GM04503 (cell line): ENCODE measurements around the gene C1QL4.
"Not testable (repeated sequence)": the region's sequence is repeated elsewhere in the genome, so short reads cannot be mapped to it uniquely, and the experiment has no call there.

Experiments
- DNase-seq: peaks from one replicate; pipeline ENCODE4 v3.0.0-alpha.2; 2012; ENCODE audit warnings: low read depth

C1QL4 gene

DNA sequence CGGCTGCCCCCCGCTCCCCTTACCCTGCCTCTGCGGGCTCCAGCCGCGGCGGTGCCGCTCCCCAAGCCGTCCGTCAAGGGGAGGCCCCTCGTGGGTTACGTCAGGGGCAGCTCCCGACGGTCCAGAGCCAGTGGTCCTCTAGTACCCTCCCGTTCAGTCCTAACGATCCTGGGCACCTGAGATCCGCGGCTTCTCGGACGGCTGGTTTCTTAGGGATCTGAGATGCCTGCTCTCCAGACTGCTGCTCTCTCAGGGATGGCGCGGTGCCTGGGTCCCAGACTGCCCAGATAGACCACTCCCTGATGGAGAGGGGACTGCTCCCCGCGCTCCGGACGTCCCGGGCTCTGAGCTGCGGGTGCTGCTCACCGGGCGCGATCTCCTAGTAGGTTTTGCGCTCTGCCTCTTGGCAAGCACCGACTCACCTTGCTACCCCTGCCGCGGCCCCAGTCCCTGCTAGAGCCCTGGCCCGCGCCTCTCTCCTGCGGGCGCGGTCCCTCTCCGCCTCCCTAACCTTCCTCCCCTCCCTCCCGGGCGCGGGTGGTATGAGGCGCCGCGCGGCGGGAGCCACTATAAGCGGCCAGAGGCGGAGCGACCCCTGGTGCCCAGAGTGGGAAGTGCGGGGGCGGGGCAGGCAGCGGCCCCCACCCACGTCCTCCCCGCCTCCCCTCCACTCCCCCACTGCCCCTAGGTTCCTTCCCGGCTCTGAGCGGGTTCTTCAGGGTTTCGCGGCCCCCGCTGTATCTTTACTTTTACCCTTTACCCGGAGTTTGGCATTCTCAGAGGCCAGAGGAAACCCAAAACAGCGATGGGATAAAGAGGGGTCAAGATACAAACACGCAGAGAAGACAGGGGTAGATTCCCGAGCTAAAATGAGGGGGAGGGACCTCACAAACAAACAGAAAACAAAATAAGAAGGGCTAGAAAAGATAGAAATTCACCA is at the start of gene C1QL4:
Gene C1QL4, minus strand, starts transcription at position 544 of the 940 bp plus-strand sequence. CDS start 711 bp downstream, outside the sequence.
- no peak for DNase-seq

DNA sequence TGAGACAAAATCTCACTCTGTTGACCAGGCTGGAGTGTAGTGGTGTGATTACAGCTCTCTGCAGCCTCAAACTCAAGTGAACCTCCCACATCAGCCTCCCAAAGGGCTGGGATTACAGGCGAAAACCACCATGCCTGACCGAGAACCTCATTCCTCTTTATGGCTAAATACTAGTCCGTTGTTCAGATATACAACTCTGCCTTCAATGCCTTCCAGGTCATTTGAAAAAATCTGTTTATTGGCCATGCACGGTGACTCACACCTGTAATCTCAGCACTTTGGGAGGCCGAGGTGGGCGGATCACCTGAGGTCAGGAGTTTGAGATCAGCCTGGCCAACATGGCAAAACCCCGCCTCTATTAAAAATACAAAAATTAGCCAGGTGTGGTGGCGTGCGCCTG is 43.2 kb upstream of the C1QL4 start:
- DNase-seq: not testable (repeated sequence)

DNA sequence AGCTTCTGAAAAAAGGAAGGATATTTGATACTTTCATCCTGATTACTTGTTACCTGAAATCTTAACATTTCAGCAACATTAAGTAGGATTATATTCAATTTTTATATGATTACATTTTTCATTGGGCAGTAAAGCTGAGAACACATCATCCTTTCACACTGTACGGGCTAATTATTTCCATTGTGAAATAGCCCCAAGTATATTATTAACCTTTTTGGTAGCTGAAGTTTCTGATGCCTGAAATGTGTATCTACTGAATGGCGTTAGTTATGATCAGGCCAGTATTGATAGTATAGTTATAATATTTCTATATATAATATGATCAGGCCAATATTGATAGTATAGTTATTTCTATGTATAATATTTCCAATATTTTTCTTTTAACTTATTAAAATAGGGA is 40.4 kb upstream of the C1QL4 start:
- no peak for DNase-seq

DNA sequence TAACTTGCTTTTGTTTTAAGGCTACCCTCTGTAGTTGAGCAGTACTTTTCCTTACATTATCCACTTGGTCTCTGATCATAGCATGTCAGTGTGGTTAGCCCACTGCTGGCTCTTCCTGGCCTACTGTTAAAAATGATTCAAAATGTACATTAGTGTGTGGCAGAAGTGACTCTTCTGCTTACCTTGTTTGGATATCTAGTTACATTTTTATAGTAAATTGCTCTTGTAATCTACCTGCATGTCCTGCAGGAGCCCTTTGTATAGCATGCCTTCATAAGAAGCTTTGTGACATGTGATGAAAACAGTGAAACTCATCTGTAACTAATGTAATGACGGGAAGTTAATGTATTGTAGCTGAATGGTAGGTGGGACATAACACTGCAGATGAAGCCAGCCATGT is 38.4 kb upstream of the C1QL4 start:
- no peak for DNase-seq

DNA sequence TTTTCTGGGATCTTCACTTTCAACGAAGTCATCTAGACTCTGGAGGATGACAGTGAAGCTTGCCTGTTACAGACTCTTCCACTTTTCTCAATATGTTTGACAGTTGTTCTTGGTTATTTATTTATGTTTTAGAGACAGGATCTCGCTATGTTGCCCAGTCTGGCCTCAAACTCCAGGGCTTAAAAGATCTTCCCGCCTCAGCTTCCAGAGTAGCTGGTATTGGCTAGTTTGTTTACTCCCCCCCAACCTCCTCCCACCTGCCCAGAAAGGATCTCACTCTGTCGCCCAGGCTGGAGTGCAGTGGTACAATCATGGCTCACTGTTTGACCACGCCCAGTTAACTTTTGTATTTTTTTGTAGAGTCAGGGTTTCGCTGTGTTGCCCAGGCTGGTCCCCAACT is 33.6 kb upstream of the C1QL4 start:
- DNase-seq: no peak

DNA sequence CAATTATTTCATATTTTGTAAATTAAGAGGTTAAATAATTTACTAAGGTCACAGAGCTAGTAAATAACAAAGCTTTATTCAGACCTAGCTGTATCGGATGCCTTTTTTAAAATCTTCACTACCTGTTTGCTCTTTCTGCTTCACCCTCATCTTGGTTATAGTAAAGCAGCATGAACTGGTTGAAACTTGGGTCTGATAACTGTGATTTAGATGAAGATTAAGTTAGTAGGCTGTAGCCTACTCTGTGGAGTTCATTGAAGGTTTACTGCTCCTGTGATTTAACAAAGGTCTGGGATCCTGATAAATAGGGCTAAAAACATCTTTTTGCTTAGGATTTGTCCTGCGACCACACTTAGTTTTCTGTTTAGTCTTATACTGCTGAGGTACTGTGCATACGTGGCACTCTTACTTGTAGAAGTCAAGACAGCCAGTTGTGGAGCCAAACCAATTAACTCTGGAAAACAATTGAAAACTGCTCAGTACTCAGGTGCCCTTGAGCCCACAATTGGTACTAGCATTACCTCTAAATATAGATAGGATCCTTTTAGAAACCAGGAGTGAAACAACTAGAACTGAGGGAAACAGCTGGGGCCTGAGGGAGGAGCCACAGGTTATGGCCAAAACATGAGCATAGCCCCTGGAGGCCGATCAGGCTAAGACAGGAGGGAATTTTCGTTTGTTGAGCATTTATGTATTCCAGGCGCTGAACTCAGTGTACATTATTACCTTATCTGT is 32.6 kb upstream of the C1QL4 start:
- no peak for DNase-seq

DNA sequence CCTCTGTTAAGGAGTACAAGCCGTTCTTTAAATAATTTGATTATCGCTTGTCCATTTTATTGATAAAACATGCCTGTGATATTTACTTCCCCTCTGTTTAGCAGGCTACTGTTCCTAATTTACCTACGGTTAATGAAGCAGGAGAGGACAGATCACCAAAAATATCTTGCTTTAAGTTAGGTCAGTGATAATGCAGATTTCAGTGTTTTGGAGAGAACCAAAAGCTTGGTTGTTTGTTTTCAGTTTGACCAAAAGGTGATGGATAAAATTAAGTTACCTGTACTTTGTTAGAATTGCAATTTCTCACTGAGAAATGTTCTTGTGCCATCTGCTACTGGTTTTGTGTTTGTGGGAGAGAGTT is 31.2 kb upstream of the C1QL4 start:
- no peak for DNase-seq

DNA sequence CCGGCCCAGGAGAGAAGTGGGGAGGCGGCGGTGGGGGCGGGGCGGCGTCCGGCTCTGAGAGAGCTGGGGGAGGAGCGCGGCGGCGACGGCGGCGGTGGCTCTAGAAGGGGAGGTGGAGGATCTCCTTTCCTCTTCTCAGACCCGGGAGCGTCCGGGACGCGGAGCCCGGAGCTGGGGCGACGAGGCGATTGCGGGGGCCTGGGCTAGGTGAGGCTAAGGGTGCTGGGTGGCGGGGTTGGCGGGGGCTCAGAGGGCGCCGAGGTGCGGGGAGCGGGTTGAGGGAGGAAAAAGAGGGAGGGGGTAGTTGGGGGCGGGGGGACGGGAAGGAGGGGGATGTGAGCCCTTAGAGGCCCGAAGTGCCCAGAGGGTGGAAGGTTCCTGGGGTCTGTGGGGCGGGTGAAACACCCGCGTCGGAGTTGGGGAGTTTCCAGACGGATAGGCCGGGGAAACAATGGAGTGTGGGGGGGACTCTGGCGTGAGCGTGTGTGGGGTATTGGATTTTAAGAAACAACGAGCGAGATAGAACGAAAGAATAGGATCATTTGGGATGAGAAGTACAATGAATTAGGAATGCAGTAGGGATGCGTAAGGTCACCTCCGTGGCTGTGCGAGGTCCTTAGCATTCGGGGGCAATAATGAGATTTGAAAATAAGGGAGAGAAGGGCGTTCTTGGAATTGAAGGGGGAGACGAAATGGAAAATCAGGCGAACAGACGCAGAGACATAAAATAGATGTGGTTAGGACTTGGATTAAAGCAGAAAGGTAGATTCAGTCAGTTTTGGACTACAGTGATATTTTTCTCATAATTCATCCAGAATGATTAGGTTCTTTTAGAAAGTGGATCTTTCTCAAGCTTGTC is 30.6 kb upstream of the C1QL4 start, which contains the start of gene SPATS2:
Gene SPATS2, plus strand, starts transcription at position 82 of the 859 bp plus-strand sequence. CDS start 93,551 bp downstream, outside the sequence.
- DNase-seq: no peak

DNA sequence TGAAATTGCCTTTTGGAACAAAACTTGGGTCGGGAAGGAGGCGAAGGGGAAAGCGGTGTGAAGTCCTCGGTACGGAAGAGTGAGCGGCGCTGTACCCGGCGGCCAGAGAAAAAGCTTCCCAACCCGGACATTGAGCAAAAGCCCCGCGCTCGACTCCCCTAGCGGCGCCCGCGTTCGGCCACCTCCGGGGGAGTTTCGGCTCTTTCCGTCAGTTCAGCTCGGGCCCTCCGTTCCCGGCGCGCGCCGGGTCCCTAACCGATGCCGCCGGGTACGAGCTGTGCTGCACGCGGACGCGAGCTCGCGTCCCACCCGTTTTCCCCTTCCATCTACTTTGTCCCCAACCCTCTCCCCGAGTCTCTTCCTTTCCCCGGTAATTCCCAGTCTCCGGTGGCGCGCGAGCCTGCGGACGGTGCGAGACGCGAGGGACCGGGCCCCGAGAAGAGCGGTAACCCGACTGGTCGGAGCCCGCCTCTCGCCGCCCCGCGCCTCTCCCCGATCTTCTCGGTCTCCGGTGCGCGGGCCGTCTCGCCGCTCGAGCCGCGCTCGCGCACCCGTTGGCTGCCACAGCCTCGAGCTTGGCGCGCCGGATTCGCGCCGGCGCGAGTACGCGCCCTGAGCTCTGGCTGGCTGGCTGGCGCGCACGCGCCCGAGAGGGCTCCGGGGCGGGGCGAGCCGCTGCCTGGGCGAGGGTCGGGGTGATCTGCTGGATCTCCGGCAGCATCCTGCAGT is 29.8 kb upstream of the C1QL4 start:
- DNase-seq: no peak

DNA sequence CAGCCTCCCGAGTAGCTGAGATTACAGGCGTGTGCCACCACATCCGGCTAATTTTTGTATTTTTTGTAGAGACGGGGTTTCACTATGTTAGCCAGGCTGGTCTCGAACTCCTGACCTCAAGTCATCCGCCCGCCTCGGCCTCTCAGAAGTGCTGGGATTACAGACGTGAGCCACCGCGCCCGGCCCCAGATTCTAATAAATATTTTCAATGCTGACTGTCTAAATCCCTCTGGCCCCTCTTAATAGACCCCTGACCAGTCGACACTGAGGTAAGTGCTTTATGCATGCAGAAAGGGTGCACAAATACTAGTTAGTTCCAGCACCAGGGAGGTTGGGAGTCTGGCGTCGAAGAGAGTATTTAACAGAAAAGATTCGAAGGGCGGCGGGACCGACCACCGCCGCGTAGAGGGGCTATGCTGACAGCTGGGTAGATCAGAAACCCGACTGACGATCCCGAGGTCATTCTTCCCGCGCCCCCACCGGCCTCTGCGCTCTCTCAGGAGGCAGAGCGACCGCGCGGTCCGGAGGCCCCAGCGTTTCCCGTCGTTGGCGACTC is 29.2 kb upstream of the C1QL4 start:
- no peak for DNase-seq

DNA sequence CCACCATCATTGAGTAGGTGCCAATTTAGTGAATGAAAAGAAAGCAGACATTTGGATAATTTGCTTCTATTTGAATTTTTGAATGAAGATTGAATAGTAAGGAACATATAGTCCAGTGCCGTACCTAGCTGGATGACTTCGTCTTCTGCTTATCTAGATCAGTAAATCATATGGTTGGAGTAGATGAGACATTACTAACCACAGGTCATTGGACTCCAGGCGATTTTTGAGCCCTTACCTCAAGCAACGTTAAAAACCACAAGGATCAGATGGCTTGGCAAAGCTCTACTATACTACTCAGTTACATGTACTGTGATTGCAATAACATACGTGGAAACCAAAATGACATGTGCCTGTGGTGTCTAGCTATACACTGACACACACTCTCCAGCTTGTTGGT is 28.6 kb upstream of the C1QL4 start:
- DNase-seq: no peak

DNA sequence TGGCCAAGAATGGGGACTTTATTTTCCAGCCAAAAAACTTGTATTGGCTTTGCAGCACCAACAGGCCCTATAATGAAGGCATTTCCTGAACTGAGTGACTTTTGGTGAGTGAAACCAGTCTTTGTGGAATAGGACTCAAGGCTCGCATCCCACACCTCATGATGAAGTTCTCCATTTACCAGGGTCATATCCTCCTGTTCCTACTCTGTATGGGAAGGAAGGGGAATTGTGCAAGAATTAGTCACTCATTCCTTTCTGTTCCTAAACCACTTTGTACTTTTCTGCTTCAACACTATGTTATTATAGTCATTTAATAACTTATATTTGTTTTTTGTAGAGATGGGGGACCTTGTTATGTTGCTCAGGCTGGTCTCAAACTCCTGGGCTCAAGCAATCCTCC is 28.0 kb upstream of the C1QL4 start:
- no peak for DNase-seq

DNA sequence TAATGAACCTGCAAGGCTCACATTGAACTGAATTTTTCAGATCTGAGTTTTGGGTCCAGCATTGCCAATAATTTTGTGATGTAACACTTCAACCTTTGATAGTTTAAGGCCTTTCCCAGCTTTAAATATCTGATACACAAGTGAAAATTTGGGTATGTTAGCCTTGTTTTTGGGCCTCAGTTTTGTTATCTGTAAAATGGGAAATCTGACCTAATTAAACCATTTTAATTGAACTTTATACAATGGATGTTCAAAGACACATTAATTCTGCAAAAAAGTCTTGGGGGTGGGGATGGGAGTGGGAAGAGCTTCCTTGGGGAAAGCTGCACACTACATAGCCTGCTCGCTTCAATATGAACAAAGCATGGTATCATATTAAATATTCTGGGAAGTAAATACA is 25.1 kb upstream of the C1QL4 start:
- no peak for DNase-seq

DNA sequence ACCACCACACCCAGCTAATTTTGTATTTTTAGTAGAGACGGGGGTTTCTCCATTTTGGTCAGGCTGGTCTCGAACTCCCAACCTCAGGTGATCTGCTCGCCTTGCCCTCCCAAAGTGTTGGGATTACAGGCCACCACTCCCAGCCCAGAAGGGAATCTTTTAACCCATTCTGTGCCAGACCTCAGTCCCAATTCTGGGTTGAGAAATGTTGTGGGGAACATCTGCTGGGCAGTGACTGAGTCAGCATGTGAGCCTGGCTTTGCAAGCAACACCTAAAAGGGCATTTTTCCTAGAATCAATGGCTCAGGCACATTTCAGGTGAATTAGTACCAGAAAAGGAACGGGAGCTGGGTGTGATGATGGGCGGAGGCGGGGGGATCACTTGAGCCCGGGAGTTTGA is 22.7 kb upstream of the C1QL4 start:
- DNase-seq: no peak

DNA sequence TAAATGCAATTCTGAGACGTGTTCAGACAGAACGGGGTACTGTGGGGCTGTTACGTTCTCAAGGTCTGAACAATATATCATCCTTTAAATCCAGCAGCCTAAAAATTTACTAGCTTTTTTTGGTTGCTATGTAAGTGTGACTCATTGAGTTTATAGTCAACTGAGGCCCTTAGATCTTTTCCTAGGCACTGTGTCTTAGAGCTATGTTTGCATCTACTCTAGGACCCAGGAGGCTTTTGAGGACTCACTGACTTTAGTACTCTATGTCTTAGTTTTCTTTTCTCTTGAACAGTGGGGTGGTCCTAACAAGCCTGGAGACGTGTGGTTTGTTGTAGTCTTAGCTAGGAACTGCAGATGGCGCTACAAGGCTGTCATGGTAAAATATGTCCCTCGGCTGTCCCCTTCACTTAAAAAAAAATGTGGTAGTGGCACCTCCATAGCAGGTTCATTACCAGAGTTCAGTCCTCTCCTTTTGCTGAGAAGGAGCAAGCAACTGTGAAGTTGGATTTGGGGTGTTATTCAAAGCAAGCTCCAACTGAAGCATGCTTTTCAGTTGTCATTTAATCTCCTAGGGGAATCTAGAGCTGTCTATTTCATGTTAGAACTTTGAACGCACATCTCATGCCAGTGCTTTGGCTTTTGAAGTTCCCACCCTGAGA is 21.6 kb upstream of the C1QL4 start:
- DNase-seq: no peak

DNA sequence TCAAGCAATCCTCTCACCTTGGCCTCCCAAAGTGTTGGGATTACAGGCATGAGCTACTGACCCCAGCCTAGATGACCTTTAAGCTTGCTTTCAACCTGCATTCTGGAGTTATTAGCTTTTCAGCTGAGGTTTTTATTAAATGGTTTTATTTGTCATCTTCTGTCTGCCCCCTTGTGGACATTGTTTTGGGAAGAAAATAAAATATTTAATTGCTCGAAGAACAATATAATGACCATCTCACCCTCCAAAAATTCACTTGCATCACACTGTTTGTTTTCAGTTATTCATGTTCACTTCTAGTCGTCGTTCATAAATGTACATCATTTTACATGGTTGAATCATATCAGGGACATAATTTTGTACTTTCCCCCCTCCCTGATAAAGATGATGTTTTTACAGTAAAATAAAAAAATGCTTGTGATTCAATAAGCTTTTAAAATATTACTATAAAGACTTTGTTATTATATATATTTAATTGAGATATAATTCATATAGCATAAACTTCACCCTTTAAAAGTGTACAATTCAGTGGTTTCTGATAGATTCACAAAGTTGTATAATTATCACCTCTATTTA is 20.2 kb upstream of the C1QL4 start:
- DNase-seq: no peak

DNA sequence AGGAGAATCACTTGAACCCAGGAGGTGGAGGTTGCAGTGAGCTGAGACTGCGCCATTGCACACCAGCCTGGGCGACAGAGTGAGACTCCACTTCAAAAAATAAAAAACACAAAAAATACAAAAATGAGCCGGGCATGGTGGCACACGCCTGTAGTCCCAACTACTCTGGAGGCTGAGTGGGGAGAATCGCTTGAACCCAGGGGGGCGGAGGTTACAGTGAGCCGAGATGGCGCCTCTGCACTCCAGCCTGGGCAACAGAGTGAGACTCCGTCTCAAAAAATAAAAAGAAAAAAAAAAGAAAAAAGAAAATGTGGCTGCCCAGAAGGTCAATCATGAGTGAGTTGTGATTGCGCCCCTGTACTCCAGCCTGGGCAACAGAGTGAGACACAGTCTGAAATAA is 18.9 kb upstream of the C1QL4 start:
- DNase-seq: no peak

DNA sequence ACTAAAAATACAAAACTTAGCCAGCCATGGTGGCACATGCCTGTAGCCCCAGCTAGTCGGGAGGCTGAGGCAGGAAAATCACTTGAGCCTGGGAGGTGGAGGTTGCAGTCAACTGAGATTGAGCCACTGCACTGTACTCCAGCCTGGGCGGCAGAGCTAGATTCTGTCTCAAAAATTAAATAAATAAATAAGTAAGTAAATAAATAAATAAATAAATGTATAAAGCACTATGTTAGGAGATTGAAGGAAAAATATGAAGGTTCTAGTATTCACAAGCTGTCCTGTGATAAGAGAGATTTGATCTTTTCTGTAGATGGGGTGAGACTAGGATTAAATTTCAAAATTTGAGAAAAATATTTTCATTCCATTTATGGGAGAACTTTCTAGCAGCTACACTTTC is 15.4 kb upstream of the C1QL4 start:
- no peak for DNase-seq

DNA sequence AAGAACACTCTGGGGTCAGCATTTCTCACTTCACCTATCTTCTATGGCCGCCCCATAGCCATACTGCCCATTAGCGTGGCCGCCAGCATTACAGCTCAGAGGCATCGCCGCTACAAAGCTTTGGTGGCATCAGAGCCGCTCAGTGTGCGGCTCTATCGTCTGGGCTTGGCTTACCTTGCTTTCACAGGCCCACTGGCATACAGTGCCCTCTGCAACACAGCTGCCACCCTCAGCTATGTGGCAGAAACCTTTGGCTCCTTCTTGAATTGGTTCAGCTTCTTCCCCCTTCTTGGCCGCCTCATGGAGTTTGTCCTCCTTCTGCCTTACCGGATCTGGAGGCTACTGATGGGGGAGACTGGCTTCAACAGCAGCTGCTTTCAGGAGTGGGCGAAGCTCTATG is 12.3 kb upstream of the C1QL4 start:
- no peak for DNase-seq

DNA sequence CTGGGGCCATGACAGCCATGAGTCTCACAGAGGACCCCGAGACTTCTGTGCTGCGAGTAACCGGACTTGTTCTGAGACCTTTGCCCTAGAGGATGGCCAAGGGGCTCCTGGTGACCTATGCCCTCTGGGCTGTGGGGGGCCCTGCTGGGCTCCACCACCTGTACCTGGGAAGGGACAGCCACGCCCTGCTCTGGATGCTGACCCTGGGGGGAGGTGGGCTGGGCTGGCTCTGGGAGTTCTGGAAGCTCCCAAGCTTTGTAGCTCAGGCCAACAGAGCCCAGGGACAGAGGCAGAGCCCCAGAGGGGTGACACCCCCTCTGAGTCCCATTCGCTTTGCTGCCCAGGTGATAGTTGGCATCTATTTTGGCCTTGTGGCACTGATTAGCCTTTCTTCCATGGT is 11.8 kb upstream of the C1QL4 start:
- no peak for DNase-seq
